GM19324 (cell line): Measurements from ENCODE around the gene LIN52.
"Not testable (repeated sequence)": the region's sequence is repeated elsewhere in the genome, so short reads cannot be mapped to it uniquely, and the experiment has no call there.

Source experiments
- ATAC-seq: cut with Tn5 transposase; IDR thresholded peaks from one replicate; pipeline ENCODE4 v1.9.1; 2021; ENCODE audit warnings: mild to moderate bottlenecking, moderate library complexity; ENCODE audit not compliant: unreplicated experiment, low FRiP score

The LIN52 gene

GRCh38 chr14:74089251-74090020 is 4.7 kb downstream of the LIN52 start:
- ATAC-seq, result no peak

- no peak for ATAC-seq
Measured at GRCh38 chr14:74105381-74105780, 20.6 kb downstream of the LIN52 start.

- no peak for ATAC-seq
Measured at GRCh38 chr14:74109369-74109768, 24.6 kb downstream of the LIN52 start.

- not testable (repeated sequence) for ATAC-seq
Measured at GRCh38 chr14:74111395-74112216, 26.9 kb downstream of the LIN52 start.

GRCh38 chr14:74125487-74125886 is 40.7 kb downstream of the LIN52 start:
- ATAC-seq, result not testable (repeated sequence)

GRCh38 chr14:74126315-74127013 is 41.7 kb downstream of the LIN52 start:
- ATAC-seq, result no peak

- ATAC-seq, result no peak
Measured at GRCh38 chr14:74127634-74128033, 42.9 kb downstream of the LIN52 start.

- no peak for ATAC-seq
Measured at GRCh38 chr14:74133833-74134481, 49.2 kb downstream of the LIN52 start.

- ATAC-seq, result no peak
Measured at GRCh38 chr14:74134484-74134883, 49.7 kb downstream of the LIN52 start.

- ATAC-seq, result no peak
Measured at GRCh38 chr14:74135426-74135825, 50.7 kb downstream of the LIN52 start.

GRCh38 chr14:74140374-74140850 is 55.7 kb downstream of the LIN52 start:
- no peak for ATAC-seq

GRCh38 chr14:74141703-74142102 is 56.9 kb downstream of the LIN52 start:
- ATAC-seq, result no peak

GRCh38 chr14:74142523-74142922 is 57.8 kb downstream of the LIN52 start:
- ATAC-seq, result no peak

- ATAC-seq, result no peak
Measured at GRCh38 chr14:74144789-74145188, 60.0 kb downstream of the LIN52 start.

GRCh38 chr14:74147571-74147970 is 62.8 kb downstream of the LIN52 start:
- ATAC-seq, result no peak

GRCh38 chr14:74148705-74149104 is 63.9 kb downstream of the LIN52 start:
- no peak for ATAC-seq

- ATAC-seq, result no peak
Measured at GRCh38 chr14:74155287-74155686, 70.5 kb downstream of the LIN52 start.

- ATAC-seq, result no peak
Measured at GRCh38 chr14:74155749-74156148, 71.0 kb downstream of the LIN52 start.

GRCh38 chr14:74160763-74161162 is 76.0 kb downstream of the LIN52 start:
- ATAC-seq, result no peak

GRCh38 chr14:74161526-74162158 is 76.9 kb downstream of the LIN52 start:
- ATAC-seq, result no peak
